OCI-LY7 (cell line): ENCODE measurements around the gene PEDS1. TPM values are rescaled to one million over a fixed set of nuclear protein-coding genes. Genes with fewer than 3 reads are reported as not detected.

Source experiments
- BruUV-seq: library from RNA; stranded (reverse); fragments of 400-500 nt; replicated peaks from 2 replicates; lab custom pipeline; 2021; lab: Mats Ljungman, UMichigan
- CTCF ChIA-PET: fragments of 300-600 bp; sonication (Branson Sonifier 250); formaldehyde crosslinking; loops from one replicate; lab custom pipeline; 2022; ENCODE audit warnings: antibody characterized with exemption; ENCODE audit not compliant: unreplicated experiment; lab: Charles Lee
- POLR2A ChIA-PET: fragments of 300-600 bp; sonication (Branson Sonifier 250); formaldehyde crosslinking; loops from one replicate; lab custom pipeline; 2022; ENCODE audit warnings: antibody characterized with exemption; lab: Charles Lee
- DNase-seq: peaks from one replicate; pipeline ENCODE4 v3.0.0-alpha.2; 2015; ENCODE audit warnings: low spot score
- H2AFZ ChIP-seq: fragments of 200-600 bp; sonication (generic), shearing (Covaris generic); 2 replicates; pipeline ENCODE4 v1.6.1; 2014; ENCODE audit warnings: mild to moderate bottlenecking, antibody characterized with exemption, low read length, moderate library complexity
- H3K27ac ChIP-seq: fragments of 200-600 bp; sonication (generic); 2 replicates; pipeline ENCODE4 v1.5.1; 2014; ENCODE audit warnings: mixed run types, low read depth, mild to moderate bottlenecking, moderate library complexity, low read length, inconsistent platforms; ENCODE audit not compliant: poor library complexity, severe bottlenecking
- H3K36me3 ChIP-seq: fragments of 200-600 bp; sonication (generic); 2 replicates; pipeline ENCODE4 v1.6.1; 2014; ENCODE audit warnings: mild to moderate bottlenecking, antibody characterized with exemption, low read length, moderate library complexity, mixed read lengths; ENCODE audit not compliant: insufficient read depth
- H3K4me1 ChIP-seq: fragments of 200-600 bp; sonication (generic); 2 replicates; pipeline ENCODE4 v1.5.1; 2014; ENCODE audit warnings: mild to moderate bottlenecking, low read length; ENCODE audit not compliant: insufficient read depth, poor library complexity, severe bottlenecking
- H3K4me2 ChIP-seq: fragments of 200-600 bp; sonication (generic); 2 replicates; pipeline ENCODE4 v1.6.1; 2014; ENCODE audit warnings: mild to moderate bottlenecking, low read length
- H3K4me3 ChIP-seq: fragments of 200-600 bp; sonication (generic); 2 replicates; pipeline ENCODE4 v1.5.1; 2014; ENCODE audit warnings: mild to moderate bottlenecking, low read depth, low read length; ENCODE audit not compliant: poor library complexity, severe bottlenecking
- H3K79me2 ChIP-seq: fragments of 200-600 bp; sonication (generic); 2 replicates; pipeline ENCODE4 v1.6.1; 2016; ENCODE audit warnings: low read depth, mild to moderate bottlenecking, low read length, moderate library complexity, mixed read lengths; ENCODE audit not compliant: insufficient read depth
- H3K9me2 ChIP-seq: fragments of 200-600 bp; sonication (generic); 2 replicates; pipeline ENCODE4 v1.6.1; 2016; ENCODE audit warnings: mild to moderate bottlenecking, low read length, mixed read lengths; ENCODE audit not compliant: insufficient read depth
- H3K9me3 ChIP-seq: fragments of 200-600 bp; sonication (generic); 2 replicates; pipeline ENCODE4 v1.6.1; 2014; ENCODE audit warnings: mild to moderate bottlenecking, mixed run types, low read length, mixed read lengths
- H4K20me1 ChIP-seq: fragments of 200-600 bp; sonication (generic); 2 replicates; pipeline ENCODE4 v1.6.1; 2014; ENCODE audit warnings: mild to moderate bottlenecking, antibody characterized with exemption, low read length, moderate library complexity, mixed read lengths; ENCODE audit not compliant: insufficient read depth
- EZH2phosphoT487 ChIP-seq: fragments of 200-600 bp; sonication (generic); IDR thresholded peaks from 2 replicates; pipeline ENCODE4 v1.6.1; 2018; ENCODE audit warnings: low read depth, borderline replicate concordance, mild to moderate bottlenecking, mixed run types, antibody characterized with exemption, low read length, moderate library complexity, mixed read lengths
- intact Hi-C: fragments of 100-400 bp; cut with micrococcal nuclease; formaldehyde crosslinking; loops from one replicate; pipeline ENCODE4 v1.10.0; 2022; ENCODE audit not compliant: unreplicated experiment
- total RNA-seq, 2 experiments: library from RNA; depleted of rRNA in 1 of 2; stranded (reverse); fragments of >200 nt in 1 of 2; shearing (Covaris generic) in 1 of 2; gene quantifications; 2 replicates each; pipeline ENCODE4 v1.2.3, GENCODE V29; 2014 to 2022
- TF ChIP-seq, protein P1 (sequence below): fragments of 200-600 bp; sonication (generic); conservative IDR thresholded peaks from 2 replicates; pipeline ENCODE4 v1.5.1; 2014; ENCODE audit warnings: mild to moderate bottlenecking, antibody characterized with exemption, low read length, moderate library complexity, mixed read lengths

The PEDS1 gene
- total RNA-seq, 2 experiments from 2014 or later: 22.0 to 25.9 TPM

DNA sequence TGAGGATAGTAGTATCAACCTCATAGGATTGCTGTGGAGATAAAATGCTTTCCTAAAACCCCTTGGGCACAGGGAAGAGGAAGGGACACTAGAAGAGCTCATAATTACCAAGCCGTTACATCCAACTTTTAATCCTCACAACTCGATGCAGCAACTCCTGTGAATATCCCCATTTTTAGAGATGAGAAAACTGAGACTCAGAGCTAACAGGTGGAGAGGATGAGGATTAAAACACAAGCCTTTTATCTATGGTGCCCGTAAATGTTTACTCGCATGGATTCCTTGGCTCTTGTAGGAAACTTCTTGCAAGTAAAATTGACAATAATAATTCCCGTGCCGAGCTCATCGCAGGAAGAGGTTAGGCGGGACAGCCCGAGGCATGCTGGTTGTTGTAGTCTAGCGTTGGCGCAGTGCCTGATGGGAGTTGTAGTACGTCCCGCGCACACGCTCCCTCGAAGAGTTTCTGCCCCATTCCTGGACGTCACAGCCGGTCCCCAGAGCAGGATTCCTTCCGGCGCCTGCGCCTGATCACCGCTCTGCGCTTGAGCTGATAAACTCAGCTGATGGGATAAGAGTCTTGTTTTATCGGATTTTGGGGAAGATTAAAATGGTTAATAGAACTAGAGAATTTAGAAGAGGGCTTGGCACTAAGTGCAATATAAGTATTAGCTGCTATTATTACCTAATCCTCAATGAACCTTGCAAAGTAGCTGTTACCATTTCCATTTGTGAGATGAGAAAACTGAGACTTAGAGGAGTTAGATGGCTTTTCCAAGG, 37.7 kb downstream of the PEDS1 start:
- CTCF ChIA-PET: interaction anchor here (0.5 to 1.2 kb wide), 4 partner anchors 16 to 678 kb away, joined by 3 to 4 read pairs (median 3); no protein-coding TSS in a partner anchor
- peaks cover 17% of the 10 kb centered on the region for H4K20me1 ChIP-seq
- peak overlapping the region; percentile 96 for H2AFZ ChIP-seq
- H3K36me3 ChIP-seq: peaks cover 6% of the 10 kb centered on the region; the same call in 1 of the 2 replicates
- peaks cover 40% of the 10 kb centered on the region for H3K79me2 ChIP-seq
- peak overlapping the region; percentile 22 for H3K27ac ChIP-seq
- peak overlapping the region; percentile 83 for H3K4me3 ChIP-seq
- no peaks in the 10 kb centered on the region for H3K9me2 ChIP-seq
- POLR2A ChIA-PET: interaction anchor here (0.5 to 2.7 kb wide), 15 partner anchors 9 to 931 kb away, joined by 3 to 32 read pairs (median 3); partner anchors contain the start of genes CEBPB and PEDS1
- TF ChIP-seq EZH2phosphoT487: no peak
- TF ChIP-seq, protein P1, sequence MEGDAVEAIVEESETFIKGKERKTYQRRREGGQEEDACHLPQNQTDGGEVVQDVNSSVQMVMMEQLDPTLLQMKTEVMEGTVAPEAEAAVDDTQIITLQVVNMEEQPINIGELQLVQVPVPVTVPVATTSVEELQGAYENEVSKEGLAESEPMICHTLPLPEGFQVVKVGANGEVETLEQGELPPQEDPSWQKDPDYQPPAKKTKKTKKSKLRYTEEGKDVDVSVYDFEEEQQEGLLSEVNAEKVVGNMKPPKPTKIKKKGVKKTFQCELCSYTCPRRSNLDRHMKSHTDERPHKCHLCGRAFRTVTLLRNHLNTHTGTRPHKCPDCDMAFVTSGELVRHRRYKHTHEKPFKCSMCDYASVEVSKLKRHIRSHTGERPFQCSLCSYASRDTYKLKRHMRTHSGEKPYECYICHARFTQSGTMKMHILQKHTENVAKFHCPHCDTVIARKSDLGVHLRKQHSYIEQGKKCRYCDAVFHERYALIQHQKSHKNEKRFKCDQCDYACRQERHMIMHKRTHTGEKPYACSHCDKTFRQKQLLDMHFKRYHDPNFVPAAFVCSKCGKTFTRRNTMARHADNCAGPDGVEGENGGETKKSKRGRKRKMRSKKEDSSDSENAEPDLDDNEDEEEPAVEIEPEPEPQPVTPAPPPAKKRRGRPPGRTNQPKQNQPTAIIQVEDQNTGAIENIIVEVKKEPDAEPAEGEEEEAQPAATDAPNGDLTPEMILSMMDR: no peak
- intact Hi-C loops: loop anchor here (10.0 kb wide), 1 partner anchor 841 kb away; the partner anchor contains the start of gene ZNFX1
- peaks cover 37% of the 10 kb centered on the region for H3K4me1 ChIP-seq
- H3K4me2 ChIP-seq: peak overlapping the region; percentile 94
- no TSS peak for BruUV-seq
- DNase-seq: peak; percentile 93
- no peaks in the 10 kb centered on the region for H3K9me3 ChIP-seq

DNA sequence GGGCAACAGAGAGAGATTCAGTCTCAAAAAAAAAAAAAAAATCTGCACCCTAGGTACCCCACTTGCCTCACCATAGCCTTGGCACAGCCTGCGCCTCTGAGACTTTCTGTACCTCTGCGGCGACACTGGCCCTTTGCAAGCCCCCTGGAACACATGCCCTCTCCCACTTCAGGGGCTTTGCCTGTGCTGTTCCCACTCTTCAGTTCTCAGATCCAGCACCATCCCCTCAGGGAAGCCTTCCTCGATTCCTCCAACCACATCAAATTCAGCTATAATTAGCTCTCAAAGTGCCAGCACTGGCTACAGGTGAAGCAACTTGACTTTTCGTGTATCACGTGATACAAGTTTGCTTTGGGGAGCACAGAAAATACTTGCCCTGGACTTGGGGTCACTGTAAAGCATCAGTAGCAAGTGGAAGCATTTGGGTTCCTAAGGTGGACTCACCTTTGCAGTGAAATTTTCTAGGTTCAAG, 38.4 kb downstream of the PEDS1 start:
- peaks cover 7% of the 10 kb centered on the region; the same call in 1 of the 2 replicates for H3K36me3 ChIP-seq
- TF ChIP-seq, protein P1: no peak
- TF ChIP-seq EZH2phosphoT487: no peak
- no peaks in the 10 kb centered on the region for H3K9me3 ChIP-seq
- ChIA-PET POLR2A (interaction anchor here (0.8 to 2.7 kb wide), 9 partner anchors 9 to 136 kb away, joined by 3 to 32 read pairs (median 4); partner anchors contain the start of genes CEBPB and PEDS1), CTCF (interaction anchor here (0.7 to 1.2 kb wide), 2 partner anchors 32 to 339 kb away, joined by 3 to 4 read pairs; no protein-coding TSS in a partner anchor)
- peak overlapping the region; percentile 96; the same call in 1 of the 2 replicates for H2AFZ ChIP-seq
- no peaks in the 10 kb centered on the region for H3K9me2 ChIP-seq
- no peak for DNase-seq
- peak overlapping the region; percentile 94 for H3K4me2 ChIP-seq
- peaks cover 44% of the 10 kb centered on the region for H3K4me1 ChIP-seq
- peaks cover 22% of the 10 kb centered on the region for H4K20me1 ChIP-seq
- H3K79me2 ChIP-seq: peaks cover 47% of the 10 kb centered on the region
- H3K4me3 ChIP-seq: peak overlapping the region; percentile 83
- intact Hi-C loops: loop anchor here (10.0 kb wide), 1 partner anchor 840 kb away; the partner anchor contains the start of gene ZNFX1
- BruUV-seq: no TSS peak
- H3K27ac ChIP-seq: peak overlapping the region; percentile 22
